ENCODE results near the gene APBB1IP. TPM values are rescaled to one million over a fixed set of nuclear protein-coding genes. Genes with fewer than 3 reads are reported as not detected.
A peak's percentile ranks its signal among the peaks of the same experiment; 100 is the strongest.
"Not testable (repeated sequence)": the region's sequence is repeated elsewhere in the genome, so short reads cannot be mapped to it uniquely, and the experiment has no call there.

The APBB1IP gene
- total RNA-seq, 1 experiment from 2014 or later, result not detected

DNA sequence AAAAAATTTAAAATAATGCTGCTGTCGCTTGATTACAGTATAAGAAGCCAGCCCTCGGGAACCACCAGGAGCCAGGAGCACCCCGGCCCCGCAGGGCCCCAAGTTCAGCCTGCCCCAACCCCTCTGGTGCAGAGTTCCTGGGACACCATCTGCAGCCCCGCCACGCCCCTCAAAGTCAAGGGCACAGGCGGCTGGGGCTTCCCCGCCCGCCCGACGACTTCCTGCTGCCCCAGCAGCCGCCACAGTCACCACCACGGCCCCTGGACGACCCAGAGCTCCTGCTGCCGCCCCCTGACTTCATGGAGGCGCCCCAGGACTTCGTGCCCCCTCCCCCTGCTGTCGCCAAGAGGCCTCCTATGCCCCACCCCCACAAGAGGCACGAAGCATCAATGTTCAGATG lies 155.8 kb downstream of the APBB1IP start:
- Mint-ChIP-seq H3K27ac (ENCODE audit: low read depth, unreplicated experiment) (no peak overlapping the region), H3K4me3 (ENCODE audit: unreplicated experiment) (no peak overlapping the region), H3K4me1 (ENCODE audit: insufficient read depth, unreplicated experiment) (no peaks in the 10 kb centered on the region), H3K36me3 (ENCODE audit: insufficient read depth, unreplicated experiment) (no peaks in the 10 kb centered on the region), H3K9me3 (ENCODE audit: unreplicated experiment) (no peaks in the 10 kb centered on the region), H3K27me3 (ENCODE audit: insufficient read depth, unreplicated experiment) (peaks cover 47% of the 10 kb centered on the region)
- no TSS peak for BruUV-seq (replicated peaks)
- POLR2A ChIA-PET, result no interaction called here
- intact Hi-C loops (cut with micrococcal nuclease), result no loop called here
- no peak for DNase-seq (ENCODE audit: unreplicated experiment)
- TF ChIP-seq, protein P1, sequence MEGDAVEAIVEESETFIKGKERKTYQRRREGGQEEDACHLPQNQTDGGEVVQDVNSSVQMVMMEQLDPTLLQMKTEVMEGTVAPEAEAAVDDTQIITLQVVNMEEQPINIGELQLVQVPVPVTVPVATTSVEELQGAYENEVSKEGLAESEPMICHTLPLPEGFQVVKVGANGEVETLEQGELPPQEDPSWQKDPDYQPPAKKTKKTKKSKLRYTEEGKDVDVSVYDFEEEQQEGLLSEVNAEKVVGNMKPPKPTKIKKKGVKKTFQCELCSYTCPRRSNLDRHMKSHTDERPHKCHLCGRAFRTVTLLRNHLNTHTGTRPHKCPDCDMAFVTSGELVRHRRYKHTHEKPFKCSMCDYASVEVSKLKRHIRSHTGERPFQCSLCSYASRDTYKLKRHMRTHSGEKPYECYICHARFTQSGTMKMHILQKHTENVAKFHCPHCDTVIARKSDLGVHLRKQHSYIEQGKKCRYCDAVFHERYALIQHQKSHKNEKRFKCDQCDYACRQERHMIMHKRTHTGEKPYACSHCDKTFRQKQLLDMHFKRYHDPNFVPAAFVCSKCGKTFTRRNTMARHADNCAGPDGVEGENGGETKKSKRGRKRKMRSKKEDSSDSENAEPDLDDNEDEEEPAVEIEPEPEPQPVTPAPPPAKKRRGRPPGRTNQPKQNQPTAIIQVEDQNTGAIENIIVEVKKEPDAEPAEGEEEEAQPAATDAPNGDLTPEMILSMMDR (IDR thresholded peaks at IDR 0.05; ENCODE audit: unreplicated experiment), result no peak
- CTCF ChIA-PET, result interaction anchor here (0.6 to 1.1 kb wide), 2 partner anchors 13 to 233 kb away, joined by 3 read pairs; no protein-coding TSS in a partner anchor

GRCh38 chr10:26603283-26603682 lies 165.1 kb downstream of the APBB1IP start:
- BruUV-seq (replicated peaks), result not testable (repeated sequence)

GRCh38 chr10:26604320-26605093 lies 166.4 kb downstream of the APBB1IP start:
- H3K36me3 Mint-ChIP-seq (ENCODE audit: insufficient read depth, unreplicated experiment); H3K9me3 Mint-ChIP-seq (ENCODE audit: unreplicated experiment); H3K4me1 Mint-ChIP-seq (ENCODE audit: insufficient read depth, unreplicated experiment); H3K27ac Mint-ChIP-seq (ENCODE audit: low read depth, unreplicated experiment); DNase-seq (ENCODE audit: unreplicated experiment); H3K4me3 Mint-ChIP-seq (ENCODE audit: unreplicated experiment); BruUV-seq (replicated peaks); POLR2A ChIA-PET: not testable (repeated sequence)
- CTCF ChIA-PET, result interaction anchor here (0.6 kb wide), 1 partner anchor 1188 kb away, joined by 3 read pairs; no protein-coding TSS in a partner anchor
- intact Hi-C loops (cut with micrococcal nuclease), result loop anchor here (5.0 kb wide), 1 partner anchor 93 kb away; the partner anchor contains the start of gene PDSS1
- H3K27me3 Mint-ChIP-seq (ENCODE audit: insufficient read depth, unreplicated experiment), result peaks cover 12% of the 10 kb centered on the region

More at GRCh38 chr10:26603283-26603682, 165.1 kb downstream of the APBB1IP start:
- POLR2A ChIA-PET; H3K9me3 Mint-ChIP-seq (ENCODE audit: unreplicated experiment); H3K36me3 Mint-ChIP-seq (ENCODE audit: insufficient read depth, unreplicated experiment); intact Hi-C loops (cut with micrococcal nuclease); H3K27ac Mint-ChIP-seq (ENCODE audit: low read depth, unreplicated experiment); H3K4me1 Mint-ChIP-seq (ENCODE audit: insufficient read depth, unreplicated experiment); H3K4me3 Mint-ChIP-seq (ENCODE audit: unreplicated experiment): not testable (repeated sequence)
- CTCF ChIA-PET, result interaction anchor here (0.6 to 0.9 kb wide), 3 partner anchors 42 to 123 kb away, joined by 3 read pairs; no protein-coding TSS in a partner anchor
- peaks cover 17% of the 10 kb centered on the region for H3K27me3 Mint-ChIP-seq (ENCODE audit: insufficient read depth, unreplicated experiment)
- DNase-seq (ENCODE audit: unreplicated experiment), result peak; percentile 59

DNA sequence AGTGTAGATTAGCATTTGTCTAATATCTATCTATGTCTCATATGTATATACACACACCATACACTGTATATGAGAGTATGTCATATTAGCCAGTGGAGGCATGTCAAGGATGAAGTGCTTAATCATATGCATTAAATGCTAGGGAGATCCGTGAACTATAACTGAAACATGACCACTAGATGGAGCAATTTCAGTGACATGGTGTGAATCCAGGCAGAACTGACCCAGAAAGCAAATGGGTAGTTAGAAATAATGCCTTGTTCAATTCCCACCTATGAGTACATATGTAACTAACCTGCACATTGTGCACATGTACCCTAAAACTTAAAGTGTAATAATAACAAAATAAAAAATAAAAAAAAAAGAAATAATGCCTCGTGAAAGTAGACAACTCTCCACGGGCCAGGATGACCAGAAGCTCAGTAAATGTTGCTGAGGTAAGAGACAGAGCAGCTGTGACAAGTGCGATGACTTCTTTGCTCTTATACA lies 168.3 kb downstream of the APBB1IP start:
- peak; percentile 59 for DNase-seq (ENCODE audit: unreplicated experiment)
- BruUV-seq (replicated peaks); H3K4me1 Mint-ChIP-seq (ENCODE audit: insufficient read depth, unreplicated experiment); H3K4me3 Mint-ChIP-seq (ENCODE audit: unreplicated experiment); H3K9me3 Mint-ChIP-seq (ENCODE audit: unreplicated experiment); H3K36me3 Mint-ChIP-seq (ENCODE audit: insufficient read depth, unreplicated experiment); H3K27ac Mint-ChIP-seq (ENCODE audit: low read depth, unreplicated experiment): not testable (repeated sequence)
- intact Hi-C loops (cut with micrococcal nuclease), result loop anchor here (5.0 kb wide), 1 partner anchor 91 kb away; the partner anchor contains the start of gene PDSS1
- CTCF ChIA-PET, result interaction anchor here (0.6 to 1.7 kb wide), 13 partner anchors 9 to 726 kb away, joined by 3 to 6 read pairs (median 4); no protein-coding TSS in a partner anchor
- POLR2A ChIA-PET, result interaction anchor here (0.6 to 1.2 kb wide), 2 partner anchors 16 to 76 kb away, joined by 3 to 4 read pairs; no protein-coding TSS in a partner anchor
- H3K27me3 Mint-ChIP-seq (ENCODE audit: insufficient read depth, unreplicated experiment), result peaks cover 10% of the 10 kb centered on the region
- TF ChIP-seq, protein P1 (IDR thresholded peaks at IDR 0.05; ENCODE audit: unreplicated experiment), result peak; percentile 61
